ENCODE measurements around the gene LUC7L3. TPM values are rescaled to one million over a fixed set of nuclear protein-coding genes. Genes with fewer than 3 reads are reported as not detected.

The LUC7L3 gene
- total and polyA plus RNA-seq, 10 of the 15 experiments (the other 5 are each of a cell fraction or from before 2014, with no cell fraction given): 51.3 to 176 (median 149) TPM

GRCh38 chr17:50735287-50735686, 15.9 kb downstream of the LUC7L3 start:
- Histone ChIP-seq H3K36me3 (ENCODE audit: control insufficient read depth in 2 of 2, insufficient read depth in 2 of 2, low read length in 1 of 2) (peaks cover 3 to 24% of the 10 kb centered on the region in 2 experiments; a peak in 2 of 4 replicates), H3K9ac (ENCODE audit: control insufficient read depth, insufficient read depth, low read length) (no peak overlapping the region), H3K27me3 (replicated peaks in 1 of 2; ENCODE audit: control insufficient read depth in 2 of 2, insufficient read depth in 2 of 2, low read length in 1 of 2) (no peaks in the 10 kb centered on the region), H3K27ac (ENCODE audit: control insufficient read depth, insufficient read depth) (no peak overlapping the region), H2AFZ (ENCODE audit: control insufficient read depth, low read depth, low read length) (no peak overlapping the region), H3K79me2 (ENCODE audit: control insufficient read depth, insufficient read depth, low read length) (peaks cover 86% of the 10 kb centered on the region), H4K20me1 (ENCODE audit: control insufficient read depth, insufficient read depth) (peaks cover 16% of the 10 kb centered on the region), H3K9me3 (replicated peaks; ENCODE audit: control insufficient read depth, insufficient read depth, low read length) (no peaks in the 10 kb centered on the region), H3K4me2 (ENCODE audit: control insufficient read depth, insufficient read depth) (no peak overlapping the region), H3K4me1 (ENCODE audit: control insufficient read depth, insufficient read depth, low read length) (peaks cover 6% of the 10 kb centered on the region; the same call in 1 of the 2 replicates), H3K4me3 (no peak overlapping the region)
- intact Hi-C loops (cut with micrococcal nuclease; ENCODE audit: unreplicated experiment): no loop called here
- no TSS peak for BruUV-seq (replicated peaks)
- in situ Hi-C loops (cut with MboI): no loop called here
- WGBS (ENCODE audit: insufficient coverage, insufficient replicate concordance, low lambda C conversion rate, missing lambda C conversion rate): 55% methylated on average over 3 of the region's 3 CpGs
- no peak for DNase-seq (ENCODE audit: low read depth, low spot score)
- RAD21 ChIA-PET (ENCODE audit: unreplicated experiment): no interaction called here
- CTCF ChIA-PET: no interaction called here
- no peak for FAIRE-seq
- SMC1A ChIA-PET (ENCODE audit: uncharacterized antibody, unreplicated experiment): interaction anchor here (1.7 kb wide), 1 partner anchor 10 kb away, joined by 8 read pairs; no protein-coding TSS in a partner anchor
- no peak for ATAC-seq
- POLR2A ChIA-PET: interaction anchor here (0.5 to 0.7 kb wide), 2 partner anchors 13 to 18 kb away, joined by 3 to 4 read pairs; no protein-coding TSS in a partner anchor
- TF ChIP-seq ZNF592 (IDR thresholded peaks at IDR 0.05) (no peak), CREB1 (IDR thresholded peaks at IDR 0.05; ENCODE audit: low read depth) (no peak), RBBP5 (conservative IDR thresholded peaks at IDR 0.05) (no peak), E2F4 (IDR thresholded peaks at IDR 0.05; ENCODE audit: low read depth, low read length) (no peak), CHD4 (IDR thresholded peaks at IDR 0.05) (no peak), HDGF (IDR thresholded peaks at IDR 0.05) (no peak), NRF1 (conservative IDR thresholded peaks at IDR 0.05; ENCODE audit: low read depth, low read length) (no peak), POLR2A (IDR thresholded peaks at IDR 0.05; ENCODE audit: low read depth, low read length) (no peak), IKZF2 (IDR thresholded peaks at IDR 0.05) (no peak), SMARCA5 (IDR thresholded peaks at IDR 0.05) (no peak), ATF7 (IDR thresholded peaks at IDR 0.05; ENCODE audit: low read depth) (no peak), ZBED1 (IDR thresholded peaks at IDR 0.05; ENCODE audit: borderline replicate concordance) (no peak), ZNF274 (IDR thresholded peaks at IDR 0.05; ENCODE audit: insufficient read depth, insufficient read length) (no peak), ZNF24 (IDR thresholded peaks at IDR 0.05) (no peak), ZNF687 (IDR thresholded peaks at IDR 0.05) (no peak), ZZZ3 (IDR thresholded peaks at IDR 0.05; ENCODE audit: control insufficient read depth, insufficient read length, low read depth) (no peak), SREBF1 (IDR thresholded peaks at IDR 0.05; ENCODE audit: low read length) (no peak), IRF3 (IDR thresholded peaks at IDR 0.05) (no peak)

All from GM12878 (cell line).